IPS DF 6.9 (cell line): ENCODE results near the gene TMEM184A.
"Not testable (repeated sequence)": the region's sequence is repeated elsewhere in the genome, so short reads cannot be mapped to it uniquely, and the experiment has no call there.

Source experiments
- DNase-seq: peaks from one replicate; pipeline ENCODE4 v3.0.0-alpha.2; 2013; ENCODE audit warnings: low read depth, low spot score
- H3K27ac ChIP-seq: one replicate; pipeline ENCODE4 v1.5.1; 2013; ENCODE audit warnings: low read length, control low read depth
- H3K27me3 ChIP-seq: 2 replicates; pipeline ENCODE4 v1.6.1; 2013; ENCODE audit warnings: mild to moderate bottlenecking, low read length; ENCODE audit not compliant: control insufficient read depth, insufficient read depth
- H3K36me3 ChIP-seq: 2 replicates; pipeline ENCODE4 v1.6.1; 2013; ENCODE audit warnings: low read length; ENCODE audit not compliant: control insufficient read depth, insufficient read depth
- H3K4me1 ChIP-seq: 2 replicates; pipeline ENCODE4 v1.6.1; 2013; ENCODE audit warnings: low read length; ENCODE audit not compliant: control insufficient read depth, insufficient read depth
- H3K4me3 ChIP-seq: 2 replicates; pipeline ENCODE4 v1.5.1; 2013; ENCODE audit warnings: mild to moderate bottlenecking, low read length
- H3K9me3 ChIP-seq: 2 replicates; pipeline ENCODE4 v1.6.1; 2013; ENCODE audit warnings: low read length, inconsistent platforms; ENCODE audit not compliant: control insufficient read depth, insufficient read depth
- WGBS: extraction: QIAGEN DNeasy Blood & Tissue Kit; methylation state at CpG from one replicate; pipeline ENCODE4 v1.1.7; 2013; ENCODE audit warnings: mixed read lengths, missing lambda C conversion rate; ENCODE audit not compliant: insufficient read length, insufficient coverage; 5-methylcytosine and 5-hydroxymethylcytosine counted together

Gene TMEM184A

DNA sequence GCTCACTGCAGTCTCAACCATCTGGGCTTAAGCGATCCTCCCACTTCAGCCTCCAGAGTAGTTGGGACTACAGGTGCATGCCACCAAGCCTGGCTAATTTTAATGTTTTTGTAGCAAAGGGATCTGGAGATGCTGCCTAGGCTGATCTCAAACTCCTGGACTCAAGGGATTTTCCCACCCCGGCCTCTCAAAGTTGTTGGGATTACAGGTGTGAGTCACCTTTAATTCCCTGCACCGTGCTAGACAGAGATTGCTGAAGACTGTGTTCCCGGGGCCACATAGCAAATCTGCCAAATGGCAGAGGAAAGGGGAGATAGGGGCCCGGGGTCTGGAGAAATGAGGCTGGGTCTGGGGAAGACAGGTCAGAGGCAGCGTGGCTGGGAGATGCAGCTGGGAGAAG is 34.5 kb upstream of the TMEM184A start:
- no peak for DNase-seq
- Histone ChIP-seq H3K9me3 (no peaks in the 10 kb centered on the region), H3K4me1 (no peaks in the 10 kb centered on the region; the same call in 1 of the 2 replicates), H3K4me3 (no peak overlapping the region), H3K27me3 (no peaks in the 10 kb centered on the region), H3K36me3 (no peaks in the 10 kb centered on the region), H3K27ac (no peak overlapping the region)
- no CpG with 5 or more reads among the region's 6 CpGs for WGBS

DNA sequence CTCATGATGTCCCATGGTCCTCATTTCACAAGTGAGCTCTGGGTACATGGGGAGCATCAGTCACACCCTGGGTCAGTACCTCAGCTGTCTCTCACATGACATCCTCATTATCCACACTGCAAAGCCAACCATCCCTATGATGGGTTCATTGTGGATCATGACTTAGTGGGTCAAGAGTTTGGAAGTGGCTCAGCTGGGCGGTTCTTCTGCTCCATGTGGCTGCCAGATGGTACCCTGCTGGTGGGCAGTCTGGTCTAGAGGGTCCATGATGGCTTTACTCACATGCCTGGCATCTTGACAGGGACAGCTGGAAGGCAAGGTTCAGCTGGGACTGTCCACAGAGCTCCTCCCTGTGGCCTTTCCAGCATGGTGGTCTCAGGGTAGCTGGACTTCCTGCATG is 33.0 kb upstream of the TMEM184A start:
- Histone ChIP-seq H3K27me3 (no peaks in the 10 kb centered on the region), H3K4me1 (no peaks in the 10 kb centered on the region; the same call in 1 of the 2 replicates), H3K27ac (no peak overlapping the region), H3K36me3 (no peaks in the 10 kb centered on the region), H3K4me3 (no peak overlapping the region), H3K9me3 (no peaks in the 10 kb centered on the region)
- no peak for DNase-seq
- no CpG with 5 or more reads among the region's 1 CpG for WGBS

DNA sequence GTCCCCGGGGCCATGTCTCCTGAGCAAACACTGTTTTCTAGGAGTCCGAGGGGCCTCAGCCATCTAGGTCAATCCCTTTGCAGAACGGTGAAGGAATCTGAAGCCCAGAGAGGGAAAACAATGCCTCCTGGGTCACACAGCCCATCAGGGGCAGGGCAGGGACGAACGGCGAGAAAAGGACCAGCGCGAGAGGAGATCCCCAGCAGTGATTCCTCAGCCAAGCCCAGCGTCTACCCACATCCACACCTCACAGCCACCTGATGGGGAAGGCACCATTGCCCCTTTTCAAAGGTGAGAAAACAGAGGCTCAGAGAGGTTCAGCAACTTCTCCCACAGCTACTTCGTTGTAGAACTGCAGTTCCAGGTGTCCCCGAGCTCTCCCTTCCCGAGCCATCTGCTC is 31.7 kb upstream of the TMEM184A start:
- no peak for DNase-seq
- WGBS, result no CpG with 5 or more reads among the region's 12 CpGs

DNA sequence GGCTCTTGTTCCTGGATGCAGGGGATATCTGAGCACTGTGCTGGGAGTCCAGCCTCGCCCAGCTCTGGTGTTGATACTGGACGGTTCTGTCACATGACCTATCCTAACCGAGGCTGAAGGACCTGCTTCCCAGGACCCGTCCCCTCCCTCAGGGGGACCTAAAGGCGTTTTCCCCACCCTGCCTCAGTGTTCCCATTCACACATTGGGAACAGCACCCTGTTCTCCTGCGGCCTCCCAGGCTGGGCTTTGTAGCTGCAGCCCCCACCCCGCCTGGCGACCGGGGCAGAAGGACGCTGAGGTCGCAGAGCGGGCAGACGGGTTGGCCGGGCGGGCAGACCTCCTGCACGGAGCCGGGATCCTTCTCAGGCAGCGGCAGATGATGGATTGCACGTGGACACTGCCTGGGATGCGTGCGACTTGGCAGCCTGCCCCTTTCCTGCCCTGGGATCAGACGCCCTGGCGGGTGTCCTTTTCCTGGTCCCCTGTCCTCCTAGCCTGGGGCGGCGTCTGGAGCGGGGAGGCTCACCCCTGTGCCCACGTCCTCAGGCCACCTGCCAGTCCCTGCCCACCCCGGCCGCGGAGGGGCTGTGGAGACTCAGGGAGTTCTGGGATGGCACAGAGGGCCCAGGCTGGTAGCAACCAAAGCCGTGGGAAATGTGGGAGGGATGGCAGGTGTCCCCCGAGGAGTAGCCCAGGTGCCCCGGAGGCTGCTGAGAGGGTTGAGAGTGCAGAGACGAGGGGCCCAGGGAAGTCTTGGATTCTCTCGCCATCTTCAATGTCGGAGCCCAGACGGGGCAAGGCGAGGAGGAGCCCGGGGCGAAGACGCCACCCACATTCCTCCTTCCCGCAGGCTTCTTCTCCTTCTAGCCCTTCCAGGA is 31.1 kb upstream of the TMEM184A start:
- no CpG with 5 or more reads among the region's 42 CpGs for WGBS
- Histone ChIP-seq H3K27me3 (no peaks in the 10 kb centered on the region), H3K27ac (no peak overlapping the region), H3K36me3 (no peaks in the 10 kb centered on the region), H3K4me3 (no peak overlapping the region), H3K9me3 (no peaks in the 10 kb centered on the region), H3K4me1 (no peaks in the 10 kb centered on the region; the same call in 1 of the 2 replicates)
- no peak for DNase-seq

More for the DNA sequence above, 31.7 kb upstream of the TMEM184A start:
- Histone ChIP-seq H3K36me3 (no peaks in the 10 kb centered on the region), H3K9me3 (no peaks in the 10 kb centered on the region), H3K4me3 (no peak overlapping the region), H3K27ac (no peak overlapping the region), H3K27me3 (no peaks in the 10 kb centered on the region), H3K4me1 (no peaks in the 10 kb centered on the region; the same call in 1 of the 2 replicates)

DNA sequence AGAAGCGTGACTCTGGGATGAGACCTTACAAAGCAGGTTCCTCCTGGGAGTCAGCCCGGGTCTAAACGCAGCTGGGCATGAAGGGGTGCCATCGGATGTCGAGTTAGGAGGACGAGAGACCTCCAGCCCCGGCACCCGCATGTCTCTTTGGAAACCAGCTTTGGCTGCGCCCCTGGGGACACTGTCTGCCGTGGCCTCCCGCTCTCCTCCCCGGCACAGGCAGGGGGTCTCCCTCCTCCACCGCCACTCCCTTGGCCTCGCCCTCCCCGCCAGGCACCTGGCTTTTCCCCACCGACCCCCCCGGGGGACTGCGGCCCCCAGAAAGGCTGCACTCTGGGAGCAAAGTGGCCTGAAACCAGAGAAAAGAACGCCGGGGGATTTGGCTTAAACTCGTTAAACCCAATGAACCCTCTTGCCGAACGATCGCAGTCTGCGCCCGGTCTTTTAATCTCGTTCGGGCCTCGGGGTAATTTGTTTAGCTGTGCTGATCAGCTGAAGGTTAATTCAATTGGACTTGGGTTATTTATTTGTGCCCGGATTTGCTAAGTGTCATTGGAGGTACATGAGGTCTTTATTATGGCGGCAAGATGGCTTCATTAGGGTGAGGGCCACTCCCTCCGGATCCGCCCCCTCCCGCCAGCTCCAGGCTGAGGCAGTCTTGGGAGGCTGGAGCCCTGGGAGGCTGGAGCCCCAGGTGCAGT is 30.3 kb upstream of the TMEM184A start:
- no peaks in the 10 kb centered on the region for H3K36me3 ChIP-seq

DNA sequence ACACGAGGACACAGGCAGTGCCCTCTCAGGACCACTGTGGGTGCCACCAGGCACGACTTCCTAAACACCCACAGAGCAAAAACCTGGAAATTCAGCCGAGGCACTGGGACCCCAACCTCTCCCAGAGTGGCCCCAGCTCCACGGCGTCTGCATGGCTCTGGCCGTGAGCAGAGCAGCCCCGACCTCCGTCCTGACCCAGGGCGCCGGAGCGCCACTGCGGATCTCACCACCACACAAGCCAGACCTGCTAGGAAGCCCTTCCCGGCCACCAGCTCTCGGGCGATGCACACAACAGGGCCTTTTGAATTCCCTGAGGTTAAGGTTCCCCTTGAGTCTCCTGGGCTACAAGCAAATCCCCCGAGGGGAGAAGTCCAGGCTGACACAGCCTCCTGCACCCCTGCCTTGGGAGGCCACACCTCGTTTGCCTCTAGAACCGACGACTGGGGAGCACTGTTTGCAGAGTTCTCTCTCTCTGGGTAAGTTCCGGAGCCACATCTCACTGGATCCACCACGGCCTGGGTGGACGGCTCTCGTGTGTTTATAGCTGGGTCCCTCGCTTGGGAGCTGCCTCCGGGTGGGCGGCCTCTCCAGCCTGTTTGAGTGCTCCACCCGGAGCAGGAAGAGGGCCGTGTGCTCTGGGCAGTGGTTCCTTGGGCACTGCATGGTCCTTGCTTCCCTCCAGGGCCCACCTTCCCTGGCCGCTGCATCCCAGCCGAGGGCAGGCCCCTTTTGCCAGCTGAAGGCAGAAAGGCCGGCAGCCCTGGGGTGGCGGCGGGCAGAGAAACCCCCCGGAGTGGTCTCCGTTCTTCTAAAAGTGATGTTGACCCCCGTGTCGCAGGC is 29.4 kb upstream of the TMEM184A start:
- no peaks in the 10 kb centered on the region for H3K27me3 ChIP-seq
- no peak overlapping the region for H3K4me3 ChIP-seq
- WGBS, result no CpG with 5 or more reads among the region's 37 CpGs

More for the DNA sequence above, 30.3 kb upstream of the TMEM184A start:
- Histone ChIP-seq H3K4me1 (no peaks in the 10 kb centered on the region; the same call in 1 of the 2 replicates), H3K9me3 (no peaks in the 10 kb centered on the region), H3K27me3 (no peaks in the 10 kb centered on the region), H3K4me3 (no peak overlapping the region), H3K27ac (no peak overlapping the region)
- no peak for DNase-seq
- no CpG with 5 or more reads among the region's 34 CpGs for WGBS

DNA sequence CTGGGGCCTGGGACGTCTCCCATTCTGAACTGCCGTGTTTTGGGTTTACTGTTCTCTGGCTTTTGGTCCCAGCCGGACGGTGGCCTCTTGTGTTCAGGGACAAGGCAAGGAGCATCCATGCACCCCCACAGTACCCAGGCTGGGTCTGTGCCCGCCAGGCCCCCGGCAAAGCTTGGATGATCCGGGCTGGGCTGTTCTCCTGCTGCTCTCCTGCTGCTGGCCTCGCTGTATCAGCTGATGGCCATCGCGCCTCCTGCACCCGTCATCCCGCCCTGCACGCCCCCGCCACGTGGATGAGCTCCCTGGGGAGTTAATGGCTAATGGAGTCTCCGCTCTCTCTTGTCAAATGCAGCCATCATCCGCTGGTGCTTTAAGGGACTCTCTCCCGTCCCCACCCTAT is 28.7 kb upstream of the TMEM184A start:
- no peaks in the 10 kb centered on the region for H3K36me3 ChIP-seq
- H3K27me3 ChIP-seq, result no peaks in the 10 kb centered on the region
- H3K9me3 ChIP-seq, result no peaks in the 10 kb centered on the region
- H3K4me1 ChIP-seq, result peaks cover 3% of the 10 kb centered on the region
- no CpG with 5 or more reads among the region's 18 CpGs for WGBS
- H3K27ac ChIP-seq, result no peak overlapping the region
- H3K4me3 ChIP-seq, result no peak overlapping the region
- DNase-seq, result no peak

More for the DNA sequence above, 29.4 kb upstream of the TMEM184A start:
- Histone ChIP-seq H3K27ac (no peak overlapping the region), H3K9me3 (no peaks in the 10 kb centered on the region), H3K36me3 (no peaks in the 10 kb centered on the region), H3K4me1 (no peaks in the 10 kb centered on the region; the same call in 1 of the 2 replicates)
- no peak for DNase-seq

DNA sequence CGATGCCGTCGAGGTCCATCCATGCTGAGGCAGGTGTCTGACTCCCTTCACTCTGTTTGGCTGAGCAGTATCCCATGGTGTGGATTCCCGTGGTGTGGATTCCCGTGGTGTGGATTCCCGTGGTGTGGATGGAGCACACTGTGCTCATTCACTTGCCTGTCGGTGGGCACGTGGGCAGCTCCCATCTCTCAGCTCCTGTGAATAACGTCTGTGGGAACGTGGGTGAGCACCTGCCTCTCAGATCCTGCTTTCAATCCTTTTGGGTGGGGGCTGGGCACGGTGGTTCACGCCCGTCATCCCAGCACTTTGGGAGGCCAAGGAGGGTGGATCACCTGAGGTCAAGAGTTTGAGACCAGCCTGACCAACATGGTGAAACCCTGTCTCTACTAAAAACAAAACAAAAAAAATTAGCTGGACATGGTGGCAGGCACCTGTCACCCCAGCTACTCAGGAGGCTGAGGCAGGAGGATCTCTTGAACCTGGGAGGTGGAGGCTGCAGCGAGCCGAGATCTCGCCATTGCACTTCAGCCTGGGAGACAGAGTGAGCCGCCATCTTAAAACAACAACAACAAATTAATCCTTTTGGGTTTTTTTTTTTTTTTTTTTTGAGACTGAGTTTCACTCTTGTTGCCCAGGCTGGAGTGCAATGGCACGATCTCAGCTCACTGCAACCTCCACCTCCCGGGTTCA is 27.4 kb upstream of the TMEM184A start:
- WGBS, result no CpG with 5 or more reads among the region's 19 CpGs
- not testable (repeated sequence) for H3K27ac ChIP-seq, H3K36me3 ChIP-seq, H3K27me3 ChIP-seq, DNase-seq, H3K4me3 ChIP-seq, H3K9me3 ChIP-seq, H3K4me1 ChIP-seq

DNA sequence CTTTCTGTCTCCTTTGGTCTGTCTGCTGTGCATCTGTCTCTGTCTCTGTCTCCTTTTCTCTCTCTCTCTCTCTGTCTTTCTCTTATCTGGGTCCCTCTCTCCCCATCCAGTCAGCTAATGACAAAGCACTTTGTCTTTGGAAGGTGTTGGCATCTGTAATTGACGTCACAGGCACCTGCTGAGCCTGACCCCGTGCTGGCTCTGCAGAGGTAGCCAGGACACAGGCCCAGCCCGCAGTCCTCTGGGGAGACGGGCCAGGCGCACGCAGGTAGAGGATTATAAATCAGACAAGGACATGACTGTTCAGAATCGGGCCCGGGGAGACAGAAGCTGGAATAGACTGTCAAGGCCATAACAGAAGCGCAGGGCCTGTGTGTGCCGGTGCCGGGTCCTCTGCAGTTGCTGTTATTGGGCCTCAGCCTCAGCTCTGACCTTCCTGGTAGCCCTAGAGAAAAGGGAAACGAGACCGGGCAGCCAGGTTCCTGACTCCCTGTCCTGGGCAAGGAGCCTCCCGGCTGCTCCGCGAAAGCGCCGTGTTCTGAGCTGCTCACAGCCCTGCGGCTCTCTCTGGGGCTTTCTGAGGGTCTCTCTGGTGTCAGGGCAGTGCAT is 24.5 kb upstream of the TMEM184A start:
- no peaks in the 10 kb centered on the region for H3K9me3 ChIP-seq
- DNase-seq, result no peak
- no CpG with 5 or more reads among the region's 19 CpGs for WGBS
- no peaks in the 10 kb centered on the region for H3K27me3 ChIP-seq
- H3K36me3 ChIP-seq, result no peaks in the 10 kb centered on the region
- no peak overlapping the region for H3K27ac ChIP-seq
- no peak overlapping the region for H3K4me3 ChIP-seq
- H3K4me1 ChIP-seq, result peaks cover 6% of the 10 kb centered on the region
